ENCODE results near the gene ITPR1. TPM values are rescaled to one million over a fixed set of nuclear protein-coding genes. Genes with fewer than 3 reads are reported as not detected.

ITPR1 gene
- total RNA-seq, 3 donors from 2014 or later: 10.7 to 80.2 (median 20.7) TPM

DNA sequence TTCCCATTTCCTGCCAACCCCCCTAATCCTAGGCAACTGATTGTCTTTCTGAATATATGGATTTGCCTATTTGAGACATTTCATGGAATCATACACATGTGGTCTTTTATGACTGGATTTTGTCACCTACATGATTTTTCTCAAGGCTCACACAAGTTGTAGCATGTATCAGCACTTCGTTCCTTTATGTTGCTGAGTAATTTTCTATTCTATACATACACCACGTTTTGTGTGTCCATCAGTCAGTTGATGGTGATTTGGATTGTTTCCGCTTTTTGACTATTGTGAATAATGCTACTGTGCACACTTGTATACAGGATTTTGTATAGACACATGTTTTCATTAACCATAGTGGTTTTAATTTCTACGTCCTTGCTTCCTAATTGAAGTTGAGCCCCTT, 203.1 kb downstream of the ITPR1 start:
- no peak for ATAC-seq
- Histone ChIP-seq H3K36me3 (ENCODE audit: low read depth) (no peaks in the 10 kb centered on the region), H3K4me1 (ENCODE audit: low read depth) (no peaks in the 10 kb centered on the region), H3K4me3 (no peak overlapping the region), H3K9me3 (no peaks in the 10 kb centered on the region)
- TF ChIP-seq, protein P1, sequence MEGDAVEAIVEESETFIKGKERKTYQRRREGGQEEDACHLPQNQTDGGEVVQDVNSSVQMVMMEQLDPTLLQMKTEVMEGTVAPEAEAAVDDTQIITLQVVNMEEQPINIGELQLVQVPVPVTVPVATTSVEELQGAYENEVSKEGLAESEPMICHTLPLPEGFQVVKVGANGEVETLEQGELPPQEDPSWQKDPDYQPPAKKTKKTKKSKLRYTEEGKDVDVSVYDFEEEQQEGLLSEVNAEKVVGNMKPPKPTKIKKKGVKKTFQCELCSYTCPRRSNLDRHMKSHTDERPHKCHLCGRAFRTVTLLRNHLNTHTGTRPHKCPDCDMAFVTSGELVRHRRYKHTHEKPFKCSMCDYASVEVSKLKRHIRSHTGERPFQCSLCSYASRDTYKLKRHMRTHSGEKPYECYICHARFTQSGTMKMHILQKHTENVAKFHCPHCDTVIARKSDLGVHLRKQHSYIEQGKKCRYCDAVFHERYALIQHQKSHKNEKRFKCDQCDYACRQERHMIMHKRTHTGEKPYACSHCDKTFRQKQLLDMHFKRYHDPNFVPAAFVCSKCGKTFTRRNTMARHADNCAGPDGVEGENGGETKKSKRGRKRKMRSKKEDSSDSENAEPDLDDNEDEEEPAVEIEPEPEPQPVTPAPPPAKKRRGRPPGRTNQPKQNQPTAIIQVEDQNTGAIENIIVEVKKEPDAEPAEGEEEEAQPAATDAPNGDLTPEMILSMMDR (IDR thresholded peaks at IDR 0.05): no peak
- DNase-seq: no peak
- intact Hi-C loops (cut with DNase I, micrococcal nuclease): no loop called here

DNA sequence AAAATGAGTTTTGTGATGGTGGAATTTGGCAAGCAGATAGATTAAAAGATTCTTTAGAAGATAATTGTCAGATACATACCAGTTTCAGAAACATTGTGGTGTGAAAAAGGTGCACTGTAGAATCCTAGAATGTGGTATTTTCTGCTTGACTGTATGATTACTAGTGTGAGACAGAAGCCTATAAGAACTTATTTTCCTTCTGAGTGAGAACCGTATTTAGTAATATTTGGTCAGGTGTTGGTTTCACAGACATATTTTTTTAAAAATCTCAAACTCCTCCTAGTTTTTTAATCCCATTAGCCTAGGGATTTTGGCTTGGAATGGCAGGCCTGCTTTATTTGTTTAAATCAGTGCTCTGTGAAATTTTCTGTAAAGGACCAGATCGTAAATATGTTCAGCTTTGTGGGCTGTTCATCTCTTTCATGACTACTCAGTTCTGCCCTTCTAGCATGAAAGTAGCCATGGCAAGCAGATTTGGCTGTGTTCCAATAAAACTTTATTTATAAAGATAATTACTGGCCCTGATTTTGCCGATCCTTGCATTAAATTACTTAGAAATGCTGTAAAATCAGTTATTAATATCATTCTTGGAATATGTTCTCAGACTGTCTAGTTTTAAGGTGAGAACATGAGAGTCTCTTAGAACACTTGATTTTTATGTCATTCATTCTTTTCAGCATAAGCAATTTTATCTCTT, 205.1 kb downstream of the ITPR1 start:
- Histone ChIP-seq H3K9me3 (no peaks in the 10 kb centered on the region), H3K4me3 (no peak overlapping the region), H3K4me1 (ENCODE audit: low read depth) (no peaks in the 10 kb centered on the region), H3K36me3 (ENCODE audit: low read depth) (no peaks in the 10 kb centered on the region)
- TF ChIP-seq, protein P1 (IDR thresholded peaks at IDR 0.05): no peak
- DNase-seq (no peak), ATAC-seq (no peak)
- intact Hi-C loops (cut with DNase I, micrococcal nuclease): no loop called here

GRCh38 chr3:4703054-4703480, 209.9 kb downstream of the ITPR1 start:
- no peaks in the 10 kb centered on the region for H3K4me1 ChIP-seq (ENCODE audit: low read depth)
- H3K9me3 ChIP-seq: no peaks in the 10 kb centered on the region
- TF ChIP-seq, protein P1 (IDR thresholded peaks at IDR 0.05): no peak
- no peaks in the 10 kb centered on the region for H3K36me3 ChIP-seq (ENCODE audit: low read depth)
- DNase-seq (no peak), ATAC-seq (peak; percentile 45)
- no peak overlapping the region for H3K4me3 ChIP-seq
- intact Hi-C loops (cut with DNase I, micrococcal nuclease): no loop called here

- TF ChIP-seq, protein P1 (IDR thresholded peaks at IDR 0.05): no peak
- Histone ChIP-seq H3K36me3 (ENCODE audit: low read depth) (no peaks in the 10 kb centered on the region), H3K4me1 (ENCODE audit: low read depth) (no peaks in the 10 kb centered on the region), H3K9me3 (no peaks in the 10 kb centered on the region), H3K4me3 (no peak overlapping the region)
- DNase-seq (no peak), ATAC-seq (no peak)
- intact Hi-C loops (cut with DNase I, micrococcal nuclease): no loop called here
Observed at GRCh38 chr3:4704552-4704951, 211.4 kb downstream of the ITPR1 start.

- DNase-seq (no peak), ATAC-seq (no peak)
- Histone ChIP-seq H3K9me3 (no peaks in the 10 kb centered on the region), H3K4me1 (ENCODE audit: low read depth) (peaks cover 8% of the 10 kb centered on the region), H3K4me3 (no peak overlapping the region), H3K36me3 (ENCODE audit: low read depth) (no peaks in the 10 kb centered on the region)
- intact Hi-C loops (cut with DNase I, micrococcal nuclease): no loop called here
- TF ChIP-seq, protein P1 (IDR thresholded peaks at IDR 0.05): no peak
Observed at GRCh38 chr3:4707324-4707723, 214.2 kb downstream of the ITPR1 start.
